ENCODE results near the gene SOD1. TPM values are rescaled to one million over a fixed set of nuclear protein-coding genes. Genes with fewer than 3 reads are reported as not detected.

SOD1 gene
- total and polyA plus RNA-seq, 10 of the 15 experiments (the other 5 are each of a cell fraction or from before 2014, with no cell fraction given), result 171 to 710 (median 313) TPM

DNA sequence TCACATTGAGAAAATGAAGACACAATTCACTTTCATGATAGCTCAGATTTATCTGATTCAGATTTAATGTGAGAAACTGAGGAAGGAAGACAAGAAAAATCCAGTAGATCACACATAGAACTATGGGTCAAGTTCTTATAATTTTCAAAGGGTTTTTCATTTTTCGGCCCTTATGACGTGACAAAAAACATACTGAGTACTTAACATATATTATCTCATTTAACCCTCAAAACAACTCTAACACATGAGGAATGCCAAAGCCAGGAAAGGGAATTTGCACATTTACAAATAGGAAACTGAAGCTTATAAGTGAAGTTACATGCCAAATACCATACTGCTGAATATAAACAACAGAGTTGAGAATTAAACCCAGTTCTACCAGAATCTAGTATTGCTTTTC lies 27.6 kb downstream of the SOD1 start:
- DNase-seq (ENCODE audit: low read depth, low spot score) (no peak), FAIRE-seq (no peak), ATAC-seq (no peak)
- Histone ChIP-seq H2AFZ (ENCODE audit: control insufficient read depth, low read depth, low read length) (no peak overlapping the region), H3K9me3 (replicated peaks; ENCODE audit: control insufficient read depth, insufficient read depth, low read length) (no peaks in the 10 kb centered on the region), H3K79me2 (ENCODE audit: control insufficient read depth, insufficient read depth, low read length) (no peaks in the 10 kb centered on the region), H3K27ac (ENCODE audit: control insufficient read depth, insufficient read depth) (no peak overlapping the region), H3K4me3 (no peak overlapping the region), H3K27me3 (replicated peaks in 1 of 2; ENCODE audit: control insufficient read depth in 2 of 2, insufficient read depth in 2 of 2, low read length in 1 of 2) (no peaks in the 10 kb centered on the region), H3K36me3 (ENCODE audit: control insufficient read depth in 2 of 2, insufficient read depth in 2 of 2, low read length in 1 of 2) (peaks cover 2 to 44% of the 10 kb centered on the region in 2 experiments), H3K4me1 (ENCODE audit: control insufficient read depth, insufficient read depth, low read length) (no peaks in the 10 kb centered on the region), H3K9ac (ENCODE audit: control insufficient read depth, insufficient read depth, low read length) (no peak overlapping the region), H4K20me1 (ENCODE audit: control insufficient read depth, insufficient read depth) (no peaks in the 10 kb centered on the region), H3K4me2 (ENCODE audit: control insufficient read depth, insufficient read depth) (no peak overlapping the region)
- TF ChIP-seq RFX5 (IDR thresholded peaks at IDR 0.05; ENCODE audit: low read depth, low read length), result no peak
- TF ChIP-seq, protein P1, sequence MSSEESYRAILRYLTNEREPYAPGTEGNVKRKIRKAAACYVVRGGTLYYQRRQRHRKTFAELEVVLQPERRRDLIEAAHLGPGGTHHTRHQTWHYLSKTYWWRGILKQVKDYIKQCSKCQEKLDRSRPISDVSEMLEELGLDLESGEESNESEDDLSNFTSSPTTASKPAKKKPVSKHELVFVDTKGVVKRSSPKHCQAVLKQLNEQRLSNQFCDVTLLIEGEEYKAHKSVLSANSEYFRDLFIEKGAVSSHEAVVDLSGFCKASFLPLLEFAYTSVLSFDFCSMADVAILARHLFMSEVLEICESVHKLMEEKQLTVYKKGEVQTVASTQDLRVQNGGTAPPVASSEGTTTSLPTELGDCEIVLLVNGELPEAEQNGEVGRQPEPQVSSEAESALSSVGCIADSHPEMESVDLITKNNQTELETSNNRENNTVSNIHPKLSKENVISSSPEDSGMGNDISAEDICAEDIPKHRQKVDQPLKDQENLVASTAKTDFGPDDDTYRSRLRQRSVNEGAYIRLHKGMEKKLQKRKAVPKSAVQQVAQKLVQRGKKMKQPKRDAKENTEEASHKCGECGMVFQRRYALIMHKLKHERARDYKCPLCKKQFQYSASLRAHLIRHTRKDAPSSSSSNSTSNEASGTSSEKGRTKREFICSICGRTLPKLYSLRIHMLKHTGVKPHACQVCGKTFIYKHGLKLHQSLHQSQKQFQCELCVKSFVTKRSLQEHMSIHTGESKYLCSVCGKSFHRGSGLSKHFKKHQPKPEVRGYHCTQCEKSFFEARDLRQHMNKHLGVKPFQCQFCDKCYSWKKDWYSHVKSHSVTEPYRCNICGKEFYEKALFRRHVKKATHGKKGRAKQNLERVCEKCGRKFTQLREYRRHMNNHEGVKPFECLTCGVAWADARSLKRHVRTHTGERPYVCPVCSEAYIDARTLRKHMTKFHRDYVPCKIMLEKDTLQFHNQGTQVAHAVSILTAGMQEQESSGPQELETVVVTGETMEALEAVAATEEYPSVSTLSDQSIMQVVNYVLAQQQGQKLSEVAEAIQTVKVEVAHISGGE (CRISPR knock-in tag; IDR thresholded peaks at IDR 0.05), result no peak
- no peak for TF ChIP-seq RB1 (IDR thresholded peaks at IDR 0.05; ENCODE audit: borderline replicate concordance)
- TF ChIP-seq PAX5 (IDR thresholded peaks at IDR 0.05; ENCODE audit: borderline replicate concordance, low read depth, low read length), result no peak
- TF ChIP-seq ZNF274 (IDR thresholded peaks at IDR 0.05; ENCODE audit: insufficient read depth, insufficient read length), result no peak
- no peak for TF ChIP-seq WRNIP1 (IDR thresholded peaks at IDR 0.05; ENCODE audit: borderline replicate concordance, low read depth, low read length)
- TF ChIP-seq, protein P2, sequence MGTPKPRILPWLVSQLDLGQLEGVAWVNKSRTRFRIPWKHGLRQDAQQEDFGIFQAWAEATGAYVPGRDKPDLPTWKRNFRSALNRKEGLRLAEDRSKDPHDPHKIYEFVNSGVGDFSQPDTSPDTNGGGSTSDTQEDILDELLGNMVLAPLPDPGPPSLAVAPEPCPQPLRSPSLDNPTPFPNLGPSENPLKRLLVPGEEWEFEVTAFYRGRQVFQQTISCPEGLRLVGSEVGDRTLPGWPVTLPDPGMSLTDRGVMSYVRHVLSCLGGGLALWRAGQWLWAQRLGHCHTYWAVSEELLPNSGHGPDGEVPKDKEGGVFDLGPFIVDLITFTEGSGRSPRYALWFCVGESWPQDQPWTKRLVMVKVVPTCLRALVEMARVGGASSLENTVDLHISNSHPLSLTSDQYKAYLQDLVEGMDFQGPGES (IDR thresholded peaks at IDR 0.05), result no peak
- TF ChIP-seq CHD2 (IDR thresholded peaks at IDR 0.05; ENCODE audit: borderline replicate concordance, low read depth, low read length), result no peak
- TF ChIP-seq TARDBP (IDR thresholded peaks at IDR 0.05; ENCODE audit: borderline replicate concordance), result no peak
- no peak for TF ChIP-seq CBX3 (IDR thresholded peaks at IDR 0.05; ENCODE audit: borderline replicate concordance, low read depth)
- no peak for TF ChIP-seq TCF7 (IDR thresholded peaks at IDR 0.05; ENCODE audit: borderline replicate concordance)
- ChIA-PET RAD21 (ENCODE audit: unreplicated experiment) (no interaction called here), CTCF (interaction anchor here (1.4 kb wide), 1 partner anchor 94 kb away, joined by 4 read pairs; no protein-coding TSS in a partner anchor), POLR2A (interaction anchor here (1.2 kb wide), 1 partner anchor 24 kb away, joined by 3 read pairs; no protein-coding TSS in a partner anchor), SMC1A (ENCODE audit: uncharacterized antibody, unreplicated experiment) (interaction anchor here (1.1 to 1.4 kb wide), 2 partner anchors 16 to 148 kb away, joined by 3 read pairs; no protein-coding TSS in a partner anchor)
- 100% methylated on average over 2 of the region's 2 CpGs for WGBS (ENCODE audit: insufficient coverage, insufficient replicate concordance, low lambda C conversion rate, missing lambda C conversion rate)
- BruUV-seq (replicated peaks), result no TSS peak
- in situ Hi-C loops (cut with MboI), result no loop called here
- intact Hi-C loops (cut with micrococcal nuclease; ENCODE audit: unreplicated experiment), result no loop called here

Data from GM12878 (cell line).